Measurements from ENCODE around the gene FOXP1. TPM values are rescaled to one million over a fixed set of nuclear protein-coding genes. Genes with fewer than 3 reads are reported as not detected.

Gene FOXP1
- total and polyA plus RNA-seq, 2 of the 13 experiments (the other 11 are each of a cell fraction or from before 2014, with no cell fraction given) = 40.4 to 59.0 TPM

DNA sequence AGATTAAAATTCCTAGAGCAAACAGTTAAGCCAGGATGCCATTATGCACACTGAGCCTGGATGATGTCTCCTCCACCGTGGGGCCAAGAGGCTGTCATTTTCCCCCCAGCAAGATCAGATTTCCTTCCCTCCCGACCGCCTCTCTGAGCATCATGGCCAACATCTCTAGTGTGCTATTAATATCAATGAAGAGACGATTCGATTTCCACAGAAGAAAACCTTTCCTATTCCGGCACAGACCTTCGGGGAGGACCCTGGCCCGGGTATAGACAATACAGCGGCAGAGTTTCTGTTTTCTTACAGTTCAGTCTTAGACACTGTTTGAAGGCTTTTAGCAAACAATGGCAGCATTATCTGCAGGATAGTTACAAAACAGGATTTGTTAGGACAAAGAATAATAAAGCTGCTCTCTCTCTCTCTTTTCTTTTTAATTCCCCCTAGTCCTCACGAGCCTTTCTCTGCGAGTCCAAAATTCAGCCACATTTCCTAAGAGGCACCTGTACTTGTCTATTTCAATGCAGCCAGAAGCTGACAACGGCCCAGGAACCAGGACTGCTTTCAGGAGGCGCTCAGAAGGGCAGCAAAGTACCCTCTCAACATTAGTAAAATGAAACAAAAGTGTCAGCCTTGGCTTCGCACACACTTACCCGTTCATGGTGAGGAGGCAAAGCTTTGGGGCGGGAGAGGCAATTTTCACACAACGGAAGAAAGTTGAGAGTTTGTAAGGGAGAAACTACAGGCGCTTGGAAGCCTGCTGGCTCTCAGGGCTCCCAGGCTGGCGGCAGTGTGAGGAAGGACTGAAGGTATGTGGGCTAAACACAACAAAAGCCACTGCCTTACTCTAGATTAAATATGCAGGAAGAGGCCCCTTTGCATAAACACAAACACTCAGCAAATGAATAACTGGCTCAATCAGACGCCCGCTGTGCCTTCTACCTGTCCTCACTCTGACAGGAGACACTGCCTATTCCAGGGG is 278.0 kb downstream of the FOXP1 start (continued):
- TF ChIP-seq AHR (CRISPR knock-in tag; IDR thresholded peaks at IDR 0.05) (no peak), ZNF552 (CRISPR knock-in tag; IDR thresholded peaks at IDR 0.05; ENCODE audit: borderline replicate concordance) (no peak), ZNF501 (CRISPR knock-in tag; IDR thresholded peaks at IDR 0.05) (peak; percentile 48; the same call in 1 of the 2 replicates), ATF7-NPFF (CRISPR knock-in tag; IDR thresholded peaks at IDR 0.05; ENCODE audit: low read depth) (no peak), ZNF772 (CRISPR knock-in tag; IDR thresholded peaks at IDR 0.05) (no peak), SMAD3 (CRISPR knock-in tag; IDR thresholded peaks at IDR 0.05) (no peak), SOX5 (CRISPR knock-in tag; IDR thresholded peaks at IDR 0.05; ENCODE audit: borderline replicate concordance) (peak; percentile 77; the same call in 1 of the 2 replicates), ZNF605 (CRISPR knock-in tag; IDR thresholded peaks at IDR 0.05) (no peak), EP300 (IDR thresholded peaks at IDR 0.05; ENCODE audit: low read depth in 2 of 2, low read length in 2 of 2) (0 out of 4 replicates have a peak, but pooled peaks of 1 of the 2 experiments have one; percentile 3), EP300 (CRISPR knock-in tag; IDR thresholded peaks at IDR 0.05; ENCODE audit: borderline replicate concordance) (no peak), ZNF350 (CRISPR knock-in tag; IDR thresholded peaks at IDR 0.05; ENCODE audit: borderline replicate concordance, low read depth) (peak; percentile 19; the same call in 1 of the 2 replicates), E2F1 (CRISPR knock-in tag; IDR thresholded peaks at IDR 0.05) (no peak), ZNF740 (CRISPR knock-in tag; IDR thresholded peaks at IDR 0.05) (no peak), PHF21A (CRISPR knock-in tag; IDR thresholded peaks at IDR 0.05) (0 out of 2 replicates have a peak, but pooled peaks have one; percentile 30), TGIF2 (CRISPR knock-in tag; IDR thresholded peaks at IDR 0.05) (0 out of 2 replicates have a peak, but pooled peaks have one; percentile 18), ZNF296 (CRISPR knock-in tag; conservative IDR thresholded peaks at IDR 0.05) (no peak), SOX6 (IDR thresholded peaks at IDR 0.05) (no peak), SOX6 (CRISPR knock-in tag; IDR thresholded peaks at IDR 0.05) (peak; percentile 92)
- TF ChIP-seq, protein P1, sequence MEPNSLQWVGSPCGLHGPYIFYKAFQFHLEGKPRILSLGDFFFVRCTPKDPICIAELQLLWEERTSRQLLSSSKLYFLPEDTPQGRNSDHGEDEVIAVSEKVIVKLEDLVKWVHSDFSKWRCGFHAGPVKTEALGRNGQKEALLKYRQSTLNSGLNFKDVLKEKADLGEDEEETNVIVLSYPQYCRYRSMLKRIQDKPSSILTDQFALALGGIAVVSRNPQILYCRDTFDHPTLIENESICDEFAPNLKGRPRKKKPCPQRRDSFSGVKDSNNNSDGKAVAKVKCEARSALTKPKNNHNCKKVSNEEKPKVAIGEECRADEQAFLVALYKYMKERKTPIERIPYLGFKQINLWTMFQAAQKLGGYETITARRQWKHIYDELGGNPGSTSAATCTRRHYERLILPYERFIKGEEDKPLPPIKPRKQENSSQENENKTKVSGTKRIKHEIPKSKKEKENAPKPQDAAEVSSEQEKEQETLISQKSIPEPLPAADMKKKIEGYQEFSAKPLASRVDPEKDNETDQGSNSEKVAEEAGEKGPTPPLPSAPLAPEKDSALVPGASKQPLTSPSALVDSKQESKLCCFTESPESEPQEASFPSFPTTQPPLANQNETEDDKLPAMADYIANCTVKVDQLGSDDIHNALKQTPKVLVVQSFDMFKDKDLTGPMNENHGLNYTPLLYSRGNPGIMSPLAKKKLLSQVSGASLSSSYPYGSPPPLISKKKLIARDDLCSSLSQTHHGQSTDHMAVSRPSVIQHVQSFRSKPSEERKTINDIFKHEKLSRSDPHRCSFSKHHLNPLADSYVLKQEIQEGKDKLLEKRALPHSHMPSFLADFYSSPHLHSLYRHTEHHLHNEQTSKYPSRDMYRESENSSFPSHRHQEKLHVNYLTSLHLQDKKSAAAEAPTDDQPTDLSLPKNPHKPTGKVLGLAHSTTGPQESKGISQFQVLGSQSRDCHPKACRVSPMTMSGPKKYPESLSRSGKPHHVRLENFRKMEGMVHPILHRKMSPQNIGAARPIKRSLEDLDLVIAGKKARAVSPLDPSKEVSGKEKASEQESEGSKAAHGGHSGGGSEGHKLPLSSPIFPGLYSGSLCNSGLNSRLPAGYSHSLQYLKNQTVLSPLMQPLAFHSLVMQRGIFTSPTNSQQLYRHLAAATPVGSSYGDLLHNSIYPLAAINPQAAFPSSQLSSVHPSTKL (CRISPR knock-in tag; IDR thresholded peaks at IDR 0.05) = peak; percentile 38
- TF ChIP-seq, protein P2, sequence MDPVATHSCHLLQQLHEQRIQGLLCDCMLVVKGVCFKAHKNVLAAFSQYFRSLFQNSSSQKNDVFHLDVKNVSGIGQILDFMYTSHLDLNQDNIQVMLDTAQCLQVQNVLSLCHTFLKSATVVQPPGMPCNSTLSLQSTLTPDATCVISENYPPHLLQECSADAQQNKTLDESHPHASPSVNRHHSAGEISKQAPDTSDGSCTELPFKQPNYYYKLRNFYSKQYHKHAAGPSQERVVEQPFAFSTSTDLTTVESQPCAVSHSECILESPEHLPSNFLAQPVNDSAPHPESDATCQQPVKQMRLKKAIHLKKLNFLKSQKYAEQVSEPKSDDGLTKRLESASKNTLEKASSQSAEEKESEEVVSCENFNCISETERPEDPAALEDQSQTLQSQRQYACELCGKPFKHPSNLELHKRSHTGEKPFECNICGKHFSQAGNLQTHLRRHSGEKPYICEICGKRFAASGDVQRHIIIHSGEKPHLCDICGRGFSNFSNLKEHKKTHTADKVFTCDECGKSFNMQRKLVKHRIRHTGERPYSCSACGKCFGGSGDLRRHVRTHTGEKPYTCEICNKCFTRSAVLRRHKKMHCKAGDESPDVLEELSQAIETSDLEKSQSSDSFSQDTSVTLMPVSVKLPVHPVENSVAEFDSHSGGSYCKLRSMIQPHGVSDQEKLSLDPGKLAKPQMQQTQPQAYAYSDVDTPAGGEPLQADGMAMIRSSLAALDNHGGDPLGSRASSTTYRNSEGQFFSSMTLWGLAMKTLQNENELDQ (CRISPR knock-in tag; IDR thresholded peaks at IDR 0.05; ENCODE audit: borderline replicate concordance) = no peak
